HG03521 (cell line): ENCODE data around the gene RAPGEF3.

Source experiments
- ATAC-seq: cut with Tn5 transposase; IDR thresholded peaks from one replicate; pipeline ENCODE4 v1.9.1; 2021; ENCODE audit warnings: mild to moderate bottlenecking, moderate library complexity; ENCODE audit not compliant: unreplicated experiment

Gene RAPGEF3

DNA sequence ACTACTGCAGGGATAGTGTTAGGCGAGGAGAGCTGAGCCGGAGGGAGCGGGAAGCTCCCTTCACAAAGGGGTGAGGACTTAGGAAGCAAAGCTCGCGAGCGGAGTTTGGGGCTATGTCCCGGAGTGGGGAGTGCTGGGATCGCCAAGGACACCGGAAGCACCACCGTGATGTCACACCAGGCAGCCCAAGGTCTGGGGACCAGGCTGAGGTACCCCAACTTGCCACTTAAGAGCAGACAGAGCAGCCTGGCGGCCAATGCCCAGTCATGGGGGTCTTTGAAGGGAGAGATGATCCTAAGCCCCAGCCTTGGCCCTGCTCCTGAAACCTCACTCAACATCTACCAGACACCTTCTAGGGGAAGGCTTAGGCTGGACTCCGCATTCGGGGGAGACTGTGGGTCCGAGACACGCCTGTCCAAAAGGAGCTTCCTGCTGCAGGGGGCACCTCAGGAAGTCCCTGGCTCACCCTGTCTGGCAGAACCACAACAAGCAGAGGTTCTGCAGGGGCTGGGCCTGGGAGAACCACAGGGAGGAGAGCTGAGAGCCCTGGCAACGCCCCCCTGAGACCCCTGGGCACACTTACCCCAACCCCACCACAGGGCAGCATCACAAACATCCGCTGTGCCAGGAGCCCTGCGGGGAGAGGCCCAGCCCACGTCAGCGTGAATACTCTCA lies 32.1 kb upstream of the RAPGEF3 start:
- ATAC-seq, result no peak

DNA sequence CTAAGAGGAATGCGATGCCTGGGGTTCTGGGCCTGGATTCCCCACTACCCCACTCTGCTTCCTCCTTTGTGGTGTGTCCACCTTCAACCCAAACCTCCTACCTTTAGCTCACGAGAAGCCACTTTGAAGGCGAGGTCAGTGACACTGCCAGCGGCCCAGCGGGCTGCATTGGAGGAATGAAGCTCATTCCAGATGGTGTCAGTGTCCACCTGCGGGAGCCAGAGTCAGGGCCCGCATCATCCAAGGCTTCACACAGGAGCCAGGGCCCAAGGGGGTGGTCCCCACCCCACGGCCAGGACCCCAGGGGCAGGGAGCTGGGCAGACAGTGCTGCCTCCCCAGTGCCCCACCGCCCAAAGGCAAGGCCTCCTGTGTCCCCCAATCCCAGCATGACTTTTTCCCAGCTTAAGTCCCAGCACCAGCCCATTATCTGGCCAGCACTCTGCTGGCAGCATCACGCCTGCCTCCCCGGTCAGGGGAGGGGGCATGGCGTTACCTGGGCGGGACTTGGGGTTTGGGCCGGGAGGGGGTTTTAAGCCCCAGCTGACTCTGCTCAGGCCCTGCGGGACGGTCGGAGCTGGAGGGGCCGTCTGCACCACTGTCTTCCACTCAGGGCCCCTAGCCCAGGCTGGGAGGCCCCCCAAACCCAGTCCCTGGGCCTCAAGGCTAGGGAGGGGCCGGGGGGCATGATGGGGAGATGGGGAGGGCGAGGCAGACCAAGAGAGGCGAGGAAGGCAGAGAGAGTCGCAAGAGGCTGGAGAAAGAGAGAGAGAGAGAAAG lies 31.2 kb upstream of the RAPGEF3 start:
- ATAC-seq, result no peak

DNA sequence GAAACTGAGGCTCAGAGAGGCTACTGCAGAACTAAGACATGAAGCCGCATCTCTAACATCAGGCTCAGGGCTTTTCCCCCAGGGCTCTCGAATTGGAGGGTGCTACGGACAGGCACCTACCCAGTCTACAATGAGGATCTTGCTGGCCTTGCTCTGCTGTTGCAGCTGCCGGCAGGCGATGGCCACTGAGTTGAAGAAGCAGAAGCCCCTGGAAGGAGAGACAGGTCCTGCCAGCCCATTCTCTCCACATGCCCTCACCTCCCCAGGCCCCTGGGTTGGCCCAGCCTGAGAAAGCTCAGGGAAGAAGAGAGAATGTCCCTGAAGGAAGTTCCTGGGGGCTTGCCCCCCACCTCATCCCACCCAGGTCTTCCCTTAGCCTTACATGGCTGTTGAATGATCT lies 30.5 kb upstream of the RAPGEF3 start:
- no peak for ATAC-seq

DNA sequence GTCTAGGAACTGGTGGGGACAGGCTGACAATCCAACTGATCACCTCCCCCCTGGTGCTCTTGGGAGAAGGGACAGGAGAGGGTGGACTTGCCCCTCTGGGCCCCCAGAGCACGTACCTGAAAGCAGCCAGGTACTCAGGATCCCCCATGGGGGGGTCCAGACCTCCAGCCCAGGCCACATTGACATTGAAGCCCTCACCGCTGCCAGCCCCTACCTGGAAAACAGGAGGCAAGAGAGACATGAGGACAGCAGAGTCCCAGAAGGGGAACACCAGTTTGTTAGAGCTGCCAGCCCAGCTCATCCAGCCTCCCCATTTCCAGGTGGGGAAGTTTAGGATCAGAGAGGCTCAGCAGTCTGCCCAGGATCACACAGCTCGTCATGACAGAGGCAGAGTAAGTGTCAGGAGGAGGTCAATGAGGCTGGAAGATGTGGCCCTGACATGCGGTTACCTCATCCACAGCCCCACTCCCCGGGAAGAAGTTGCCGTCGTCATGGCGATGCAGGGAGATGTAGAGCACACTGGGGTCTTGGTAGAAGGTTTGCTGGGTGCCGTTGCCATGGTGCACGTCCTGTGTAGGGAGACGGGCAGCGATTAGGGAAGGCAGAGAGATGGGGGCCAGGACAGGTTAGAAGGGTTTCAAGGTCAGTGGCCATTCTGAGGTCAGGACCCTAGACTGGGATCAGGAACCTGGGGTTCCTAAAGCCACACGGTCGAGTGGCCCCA lies 29.1 kb upstream of the RAPGEF3 start:
- no peak for ATAC-seq

DNA sequence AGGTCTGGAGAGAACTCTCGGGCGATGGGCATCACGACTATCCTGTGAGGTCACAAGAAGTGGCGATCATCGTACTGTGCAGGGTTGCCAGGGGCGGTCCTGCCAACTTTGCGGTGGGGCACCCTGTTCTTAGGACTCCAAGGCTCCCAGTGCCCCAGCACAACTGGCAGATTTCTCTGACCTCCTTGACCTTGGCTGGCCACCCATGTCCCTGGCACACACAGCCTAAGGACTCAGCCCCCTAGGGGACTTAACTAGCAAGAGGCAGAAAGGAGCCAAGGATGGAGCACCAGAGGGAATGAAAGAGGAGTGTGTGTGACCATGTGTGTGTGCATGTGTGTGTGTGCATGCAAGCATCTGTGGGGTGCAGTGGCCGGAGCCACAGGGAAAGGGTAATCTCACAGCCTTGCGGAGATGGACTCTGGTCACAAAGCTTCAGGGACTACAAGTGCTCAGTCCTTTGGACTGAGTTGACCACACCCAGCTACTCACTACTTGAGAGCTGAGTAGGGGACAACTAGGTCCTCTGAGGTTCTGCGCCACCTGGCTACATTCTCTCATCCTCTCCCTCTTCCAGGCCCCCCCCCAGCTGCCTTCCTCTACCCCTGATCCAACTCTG lies 28.1 kb upstream of the RAPGEF3 start:
- ATAC-seq, result no peak

DNA sequence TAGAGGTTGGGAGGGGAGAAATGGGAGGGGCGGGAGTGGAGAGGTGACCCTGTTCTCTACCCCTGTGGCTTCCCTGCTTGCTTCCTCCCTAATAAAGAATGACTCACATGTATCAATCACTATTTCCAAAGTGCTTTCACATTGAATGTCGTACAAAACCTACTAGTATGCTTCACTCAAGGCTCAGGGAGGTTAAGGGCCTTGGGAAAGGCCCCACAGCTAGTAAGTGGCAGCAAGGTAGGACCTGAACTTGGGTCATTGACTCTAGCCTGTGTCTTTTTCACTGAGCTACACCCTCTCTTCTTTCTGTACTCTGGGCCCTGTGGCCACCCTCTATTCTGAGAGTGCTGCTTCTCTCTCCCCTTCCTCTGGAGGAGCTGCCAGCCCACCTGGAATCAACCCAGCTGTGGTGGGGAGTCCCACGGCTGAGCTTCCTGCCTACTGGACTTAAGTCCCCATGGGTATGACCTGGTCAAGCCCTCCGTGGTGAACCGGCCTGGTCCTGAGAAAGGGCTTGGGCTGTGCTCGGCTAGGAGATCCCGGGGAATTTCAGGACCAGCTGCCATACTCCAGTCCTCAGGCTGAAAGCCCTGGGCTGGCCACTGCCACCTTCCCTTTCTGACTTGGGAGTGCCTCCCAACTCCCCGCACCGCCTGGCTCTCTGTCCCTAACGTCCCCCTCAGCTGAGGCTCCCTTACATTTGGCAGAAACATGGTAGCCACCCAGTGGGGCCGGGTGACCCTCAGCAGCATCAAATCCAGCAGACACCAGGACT lies 27.4 kb upstream of the RAPGEF3 start:
- ATAC-seq, result no peak

DNA sequence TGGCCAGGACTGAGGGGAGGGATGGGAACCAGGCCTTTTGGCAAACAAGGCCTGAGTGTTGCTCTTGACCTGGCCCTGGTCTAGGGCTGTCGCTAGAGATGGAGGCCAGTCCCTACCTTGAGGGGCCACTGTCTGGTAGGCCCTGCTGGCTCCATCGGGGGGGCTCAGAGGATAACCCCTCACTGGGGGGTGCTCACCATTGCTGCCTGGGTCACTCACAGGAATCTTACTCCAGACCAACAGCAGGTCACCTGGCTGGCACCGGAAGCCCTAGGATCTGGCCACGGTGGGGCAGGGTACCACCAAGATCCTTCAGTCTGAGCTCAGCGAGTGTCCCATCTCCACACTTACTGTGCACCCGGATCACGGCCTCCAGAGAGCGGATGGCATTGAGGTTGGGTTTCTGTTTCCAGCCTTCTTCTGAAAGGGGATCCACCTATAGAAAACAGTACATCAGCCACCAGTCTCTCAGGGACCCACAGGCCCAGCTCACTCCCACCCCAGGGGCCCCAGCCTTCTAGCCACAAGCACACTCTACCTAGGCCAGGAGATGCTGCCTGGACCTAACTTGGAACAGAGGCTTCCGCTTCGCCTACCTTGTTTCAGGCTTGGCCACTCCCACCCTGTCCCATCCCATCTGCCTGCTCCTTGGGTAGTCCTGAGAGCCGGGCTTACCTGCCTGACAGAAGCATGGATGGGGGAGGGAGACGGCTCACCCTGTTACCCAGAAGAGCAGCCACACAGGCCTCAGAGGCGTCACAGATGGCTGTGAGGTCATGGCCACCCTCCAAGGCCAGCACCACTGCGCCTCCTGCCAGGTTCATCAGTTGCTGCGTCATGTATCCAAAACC lies 26.6 kb upstream of the RAPGEF3 start:
- ATAC-seq, result no peak

DNA sequence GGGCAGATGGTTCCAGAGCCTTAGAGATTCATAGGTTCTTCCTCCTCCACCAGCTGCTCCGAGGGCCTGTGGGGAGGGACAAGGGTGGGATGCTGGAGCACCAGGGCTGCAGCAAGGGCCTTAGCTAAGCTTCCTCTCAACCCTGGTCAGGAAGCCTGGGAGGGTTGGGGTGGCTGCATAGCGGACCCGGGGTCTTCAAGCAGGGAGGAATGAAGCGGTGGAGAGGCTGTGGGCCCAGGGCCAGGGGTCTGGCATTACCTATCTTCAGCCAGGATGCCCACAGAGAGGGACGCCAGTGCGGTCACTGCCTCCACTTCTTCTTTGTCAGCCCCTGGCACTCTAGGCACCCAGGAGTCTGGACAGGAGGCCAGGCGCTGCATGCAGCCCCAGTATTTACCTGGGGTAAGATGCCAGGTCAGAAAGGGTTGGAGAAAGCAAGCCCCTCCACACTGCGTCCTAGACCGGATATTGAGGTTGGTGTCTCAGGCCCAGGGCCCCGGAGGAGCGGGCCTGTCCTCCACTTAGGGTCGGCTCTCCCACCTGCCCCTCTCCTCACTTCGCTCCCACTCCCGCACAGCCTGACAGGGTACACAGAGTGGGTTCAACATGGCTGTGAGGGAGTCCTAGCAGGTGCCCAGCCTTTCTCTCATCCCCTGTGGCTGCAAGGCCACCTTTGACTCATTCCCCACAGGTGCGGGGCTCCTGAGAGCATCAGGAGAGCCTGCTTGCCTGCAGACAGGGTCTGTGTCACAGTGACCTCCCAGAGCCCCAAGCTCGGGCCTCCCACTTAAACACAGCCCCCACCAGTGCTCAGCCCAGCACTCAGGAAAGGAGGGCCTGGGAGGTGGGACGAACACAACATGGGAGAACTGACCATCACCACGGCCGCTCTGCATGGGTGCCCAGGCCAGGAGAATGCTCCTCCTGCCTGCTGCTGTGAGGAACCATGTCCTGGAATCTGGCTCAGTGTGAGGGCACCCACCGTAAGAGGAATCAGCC lies 25.4 kb upstream of the RAPGEF3 start:
- no peak for ATAC-seq

DNA sequence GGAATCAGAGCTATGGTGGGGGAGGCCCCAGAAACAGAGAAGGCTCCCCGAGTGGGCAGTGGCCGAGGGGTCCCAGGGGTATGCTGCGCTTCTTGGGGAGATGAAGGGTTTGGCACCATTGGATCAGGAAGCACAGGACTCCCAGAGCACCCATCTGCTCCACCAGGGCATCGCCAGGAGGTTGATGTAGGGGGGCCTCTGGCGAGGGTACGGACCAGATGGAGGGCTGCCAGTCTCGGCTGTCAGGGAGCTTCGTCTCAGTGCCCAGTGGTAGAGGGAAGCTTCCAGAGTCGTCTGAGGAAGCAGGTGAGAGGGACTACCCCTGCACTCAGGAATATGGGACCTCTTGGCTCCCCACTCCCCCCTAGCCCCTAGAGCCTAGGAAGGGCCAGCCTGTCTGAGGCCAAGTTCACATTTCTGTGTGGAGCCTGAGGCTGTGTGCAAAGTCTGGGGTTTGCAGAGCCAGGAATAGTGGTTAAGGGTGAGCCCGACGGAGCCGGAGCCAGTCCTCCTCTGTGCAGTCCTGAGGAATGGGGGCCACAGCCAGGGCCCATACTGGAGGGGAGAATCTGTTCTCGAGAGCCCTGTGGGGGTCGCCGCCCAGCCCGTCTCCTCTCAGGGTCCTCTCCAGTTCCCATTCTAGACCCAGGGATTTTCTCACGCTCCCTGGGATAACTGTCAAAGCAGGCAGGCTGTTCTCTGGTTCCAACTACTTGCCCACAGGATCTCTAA lies 24.5 kb upstream of the RAPGEF3 start:
- ATAC-seq, result no peak

DNA sequence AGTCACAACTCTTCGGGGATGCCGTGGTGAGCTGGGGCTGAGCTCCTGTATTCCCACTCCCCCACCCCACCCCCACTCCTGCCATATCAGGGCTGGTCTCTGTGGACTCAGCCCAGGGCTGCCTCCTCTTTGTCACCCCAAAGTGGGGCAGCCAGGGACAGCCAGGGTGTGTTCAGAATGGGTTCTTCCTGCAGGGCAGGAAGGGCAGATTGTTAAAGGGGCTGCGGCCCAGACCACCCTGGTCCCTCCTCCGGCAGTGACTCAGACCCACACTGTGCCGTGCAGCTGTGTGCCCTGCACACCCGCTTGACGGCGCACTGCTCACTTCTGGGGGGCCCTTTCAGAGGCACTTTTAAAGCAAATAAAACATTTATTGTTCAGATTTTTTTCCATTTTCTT lies 23.7 kb upstream of the RAPGEF3 start:
- no peak for ATAC-seq

DNA sequence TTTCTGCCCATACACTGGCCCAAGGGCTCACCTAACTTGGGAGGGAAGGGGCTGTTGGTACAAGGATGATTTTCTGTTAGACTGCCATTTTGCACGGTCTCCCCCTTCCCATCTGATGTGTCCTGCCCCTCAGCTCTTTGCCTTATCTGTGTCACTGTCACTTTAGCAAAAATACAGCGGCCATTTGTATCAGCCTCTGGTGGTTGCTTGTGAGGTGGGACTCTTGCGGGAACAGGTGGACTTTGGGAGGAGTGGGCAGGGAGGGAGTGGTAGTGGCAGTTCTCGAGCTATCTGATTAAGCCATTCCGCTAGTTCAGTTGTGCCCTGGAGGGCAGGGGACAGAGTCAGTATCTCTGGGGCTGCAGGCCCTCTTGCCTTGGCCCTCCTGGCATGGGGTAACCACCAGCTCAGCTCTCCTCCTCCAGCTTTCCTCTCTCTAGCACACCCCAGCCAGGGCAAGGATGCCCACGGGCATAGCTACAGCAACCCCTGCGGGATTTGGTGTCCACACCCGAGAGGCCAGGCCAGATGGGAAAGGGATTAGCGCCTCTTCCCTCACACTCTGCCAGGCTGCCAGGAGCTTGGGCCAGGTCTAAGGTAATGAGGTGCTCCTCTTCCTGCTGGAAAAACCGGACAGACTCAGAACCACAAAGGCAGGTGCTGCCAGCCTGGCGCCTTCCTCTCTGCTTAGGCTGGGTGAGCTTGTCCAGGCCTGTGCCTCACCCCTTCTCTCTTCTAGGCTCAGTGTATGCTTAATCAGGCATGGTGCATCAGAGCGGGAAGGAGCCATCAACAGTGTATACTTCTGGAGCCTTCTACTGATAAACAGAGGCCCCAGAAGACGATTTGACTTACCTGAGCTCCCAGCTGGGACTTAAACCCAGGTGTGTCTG lies 23.0 kb upstream of the RAPGEF3 start:
- no peak for ATAC-seq

DNA sequence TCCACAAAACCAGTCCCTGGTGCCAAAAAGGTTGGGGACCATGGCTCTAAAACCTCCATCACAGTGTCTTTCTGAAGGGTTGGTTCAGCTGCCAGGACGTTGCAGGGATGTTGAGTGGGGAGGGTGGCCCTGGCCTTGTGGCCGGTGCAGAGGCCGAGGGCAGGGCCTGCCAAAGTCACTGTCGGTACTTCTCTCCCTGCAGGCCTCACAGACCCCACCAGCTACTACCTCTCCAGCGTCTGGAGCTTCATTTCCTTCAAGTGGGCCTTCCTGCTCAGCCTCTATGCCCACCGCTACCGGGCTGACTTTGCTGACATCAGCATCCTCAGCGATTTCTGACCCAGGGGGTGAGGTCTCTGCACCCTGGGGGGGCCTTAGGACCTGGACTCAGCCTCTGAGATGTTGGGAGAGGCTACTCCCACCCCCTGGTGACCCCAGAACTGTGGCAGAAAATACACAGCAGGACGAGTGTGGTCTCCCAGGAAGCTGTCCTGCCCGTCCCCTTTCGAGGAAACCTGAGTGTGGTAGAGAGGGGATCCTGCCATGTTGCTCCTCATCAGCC lies 21.3 kb upstream of the RAPGEF3 start:
- ATAC-seq, result no peak

DNA sequence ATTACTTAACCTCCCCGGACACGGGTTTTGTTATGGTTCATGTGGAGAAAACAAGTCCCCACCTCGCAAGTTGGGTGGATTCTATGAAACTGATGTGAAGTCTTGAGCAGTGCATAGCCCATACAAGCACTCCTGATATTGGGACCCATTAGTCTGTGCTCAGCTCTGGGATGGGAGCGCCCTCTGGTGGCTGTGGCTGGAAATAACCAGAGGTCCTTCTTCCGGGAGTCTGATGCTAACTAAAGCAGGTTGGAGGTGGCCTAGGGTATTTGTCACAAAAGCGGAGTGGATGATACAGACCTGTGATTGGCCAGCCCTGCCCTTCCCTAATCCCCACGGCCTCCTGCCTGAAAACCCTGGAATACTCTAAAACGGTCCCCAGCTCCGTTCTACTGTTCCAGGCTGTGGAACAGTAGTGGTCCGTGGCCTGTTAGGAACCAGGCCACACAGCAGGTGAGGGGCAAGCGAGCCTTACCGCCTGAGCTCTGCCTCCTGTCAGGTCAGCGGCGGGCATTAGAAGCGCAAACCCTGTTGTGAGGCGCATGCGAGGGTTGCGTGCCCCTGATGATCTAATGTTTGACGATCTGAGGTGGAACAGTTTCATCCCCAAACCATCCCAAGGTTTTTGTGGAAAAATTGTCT lies 20.7 kb upstream of the RAPGEF3 start:
- ATAC-seq, result peak; percentile 83

DNA sequence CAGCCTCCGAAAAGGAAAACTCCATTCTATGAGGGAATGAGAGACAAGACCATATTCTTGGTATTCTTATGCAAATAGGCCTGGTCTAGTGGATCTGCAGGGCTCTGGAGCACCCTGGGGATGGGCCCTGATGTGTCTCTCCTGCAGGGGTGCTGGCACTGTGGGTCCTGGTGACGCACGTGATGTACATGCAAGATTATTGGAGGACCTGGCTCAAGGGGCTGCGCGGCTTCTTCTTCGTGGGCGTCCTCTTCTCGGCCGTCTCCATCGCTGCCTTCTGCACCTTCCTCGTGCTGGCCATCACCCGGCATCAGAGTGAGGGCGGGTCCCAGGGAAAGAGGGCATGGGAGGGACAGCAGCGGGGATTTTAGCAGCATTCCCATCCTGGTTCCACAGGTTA lies 20.2 kb upstream of the RAPGEF3 start:
- ATAC-seq, result no peak

DNA sequence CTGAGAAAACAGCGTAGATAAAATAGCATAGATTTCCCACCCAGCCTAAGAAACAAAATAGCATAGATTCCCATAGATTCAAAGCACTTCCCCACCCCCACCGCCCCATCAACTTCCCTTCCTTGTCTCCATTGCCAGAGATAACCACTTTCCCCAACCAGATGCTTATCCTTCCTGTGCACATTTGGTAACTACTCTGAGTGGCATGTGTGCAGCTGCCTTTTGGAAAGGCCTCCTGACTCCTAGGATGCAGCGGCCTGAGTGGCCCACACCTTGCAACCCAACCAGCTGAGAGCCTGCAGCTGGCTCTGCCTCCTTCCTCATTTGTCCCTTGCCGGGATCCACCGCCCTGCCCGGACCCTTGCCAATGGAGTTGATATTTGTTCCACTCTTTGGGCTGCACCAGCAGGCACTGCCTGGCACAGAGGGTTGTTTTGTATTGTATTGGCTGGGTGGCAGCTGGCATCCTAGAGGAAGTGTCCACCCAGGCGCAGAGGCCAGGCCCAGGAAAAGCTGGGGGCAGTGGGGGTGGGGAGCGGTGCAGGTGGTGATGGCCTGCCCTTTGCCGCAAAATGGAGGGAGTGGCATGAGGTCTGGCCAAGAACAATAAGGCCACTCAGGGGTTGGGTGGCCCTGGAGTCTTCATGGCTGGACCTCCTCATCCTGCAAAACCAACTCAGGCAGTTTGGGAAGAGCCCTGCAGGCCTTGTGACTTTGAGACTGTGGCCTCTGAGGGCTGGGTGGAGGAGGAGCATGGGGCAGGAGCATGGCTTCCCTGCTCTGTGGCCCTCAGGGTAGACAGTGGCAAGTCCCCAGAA lies 19.3 kb upstream of the RAPGEF3 start:
- ATAC-seq, result no peak
